HG03039 (cell line): Measurements from ENCODE around the gene HDAC7.
"Not testable (repeated sequence)": the region's sequence is repeated elsewhere in the genome, so short reads cannot be mapped to it uniquely, and the experiment has no call there.

ENCODE experiments used
- ATAC-seq: cut with Tn5 transposase; IDR thresholded peaks from one replicate; pipeline ENCODE4 v1.9.1; 2021; ENCODE audit warnings: mild to moderate bottlenecking, moderate library complexity; ENCODE audit not compliant: unreplicated experiment

HDAC7 gene

GRCh38 chr12:47815447-47815846 is 4.3 kb downstream of the HDAC7 start:
- ATAC-seq, result not testable (repeated sequence)

- no peak for ATAC-seq
Measured at GRCh38 chr12:47814539-47815170, 5.0 kb downstream of the HDAC7 start.

GRCh38 chr12:47813511-47814196 is 6.0 kb downstream of the HDAC7 start:
- ATAC-seq, result peak; percentile 20

DNA sequence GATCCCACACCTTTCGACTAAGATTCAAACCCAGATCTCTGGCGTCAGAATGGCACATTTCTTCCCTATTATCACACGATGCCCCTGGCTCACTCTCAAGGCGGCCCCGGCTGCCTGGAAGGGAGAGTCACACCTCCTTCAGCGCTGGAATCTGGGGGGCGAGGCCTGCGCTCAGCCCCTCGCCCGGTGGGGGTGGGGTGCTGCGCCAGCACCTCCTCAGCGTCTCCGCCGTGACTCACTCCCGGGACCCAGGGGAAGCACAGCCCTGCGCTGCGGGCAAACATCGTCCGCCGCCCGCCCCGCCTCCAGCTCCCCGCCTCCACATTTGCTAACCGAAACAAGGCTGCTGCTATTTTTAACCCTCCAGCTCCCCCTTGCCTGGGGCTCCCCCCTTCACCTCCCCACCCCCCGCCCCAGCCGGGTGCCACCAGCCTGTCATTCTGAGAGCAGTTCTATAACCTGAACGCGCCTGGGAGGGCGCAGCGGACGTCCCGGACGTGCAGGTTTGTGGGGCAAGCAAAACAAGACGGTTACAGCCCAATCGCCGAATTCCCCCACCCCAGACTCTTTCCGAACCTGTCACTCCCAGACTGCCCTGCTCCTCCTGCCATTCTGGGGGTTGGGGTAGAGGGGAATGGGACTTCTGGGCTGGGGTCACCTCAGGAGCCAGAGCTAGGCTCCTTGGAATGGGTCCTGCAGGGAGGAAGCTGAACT is 6.7 kb downstream of the HDAC7 start:
- peak; percentile 59 for ATAC-seq

DNA sequence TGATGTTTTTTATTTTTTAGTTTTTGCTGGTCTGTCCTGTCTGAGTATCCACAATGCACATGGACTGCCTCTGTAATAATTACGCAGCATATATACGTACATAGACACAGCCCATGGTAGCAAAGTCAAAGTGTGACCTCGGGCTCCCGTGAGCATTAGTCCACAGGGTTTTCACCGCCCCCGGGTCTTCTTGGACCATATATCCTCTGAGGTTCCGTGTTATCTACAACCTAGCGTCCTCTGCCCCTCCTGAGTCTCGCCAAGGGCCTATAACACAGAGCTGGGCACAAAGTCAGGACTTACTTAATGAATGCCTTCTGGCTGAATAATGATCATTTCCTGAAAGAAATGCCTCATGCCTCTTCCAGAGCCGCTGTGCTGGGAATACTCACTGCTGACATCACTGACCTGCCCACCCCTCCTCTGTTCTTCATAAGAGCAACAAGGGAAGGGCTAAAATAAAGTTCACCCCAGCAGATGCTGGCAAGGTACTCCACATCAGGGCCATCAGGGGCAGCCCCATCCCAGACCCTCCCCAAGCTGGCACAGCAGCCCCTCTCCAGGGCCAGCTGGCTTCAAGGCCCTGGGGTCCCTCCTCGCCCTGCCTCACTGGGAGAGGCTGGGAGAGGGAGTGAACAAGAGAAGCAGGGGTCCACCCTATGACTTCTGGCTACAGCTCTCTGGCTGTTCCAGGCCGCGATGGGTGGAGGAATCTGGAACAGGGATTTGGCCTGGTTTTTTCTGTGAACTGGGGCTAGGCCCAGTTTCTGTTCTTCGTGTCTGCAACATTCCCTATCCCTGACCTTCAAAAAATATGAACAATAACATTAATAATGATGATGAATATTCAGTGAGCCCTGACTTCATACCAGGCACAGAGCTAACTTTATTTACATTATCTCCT is 7.9 kb downstream of the HDAC7 start:
- no peak for ATAC-seq

DNA sequence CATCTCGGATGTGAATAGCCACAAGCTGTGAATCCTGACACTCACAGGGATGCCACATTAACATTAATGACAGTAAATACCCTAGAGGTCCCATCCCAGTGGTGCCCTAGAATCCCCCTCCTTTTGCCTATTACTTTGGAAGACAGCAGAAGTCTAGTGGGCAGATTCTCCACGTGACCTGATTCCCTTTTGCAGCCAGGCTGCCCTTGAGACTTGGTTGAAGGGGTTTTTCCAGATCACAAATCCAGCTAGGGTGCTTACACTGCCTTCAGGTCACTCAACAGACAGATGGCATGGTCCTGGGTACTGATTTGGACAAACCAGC is 8.7 kb downstream of the HDAC7 start:
- no peak for ATAC-seq

DNA sequence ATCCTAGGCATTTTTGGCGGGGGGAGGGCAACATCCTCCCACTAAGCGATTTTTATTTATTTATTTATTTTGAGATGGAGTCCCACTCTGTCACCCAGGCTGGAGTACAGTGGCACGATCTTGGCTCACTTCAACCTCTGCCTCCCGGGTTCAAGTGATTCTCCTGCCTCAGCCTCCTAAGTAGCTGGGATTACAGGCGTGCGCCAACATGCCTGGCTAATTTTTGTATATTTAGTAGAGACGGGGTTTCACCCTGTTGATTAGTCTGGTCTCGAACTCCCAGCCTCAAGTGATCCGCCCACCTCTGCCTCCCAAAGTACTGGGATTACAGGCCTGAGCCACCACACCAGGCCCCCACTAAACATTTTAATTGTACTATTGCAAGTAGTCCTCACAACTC is 10.2 kb downstream of the HDAC7 start:
- not testable (repeated sequence) for ATAC-seq

GRCh38 chr12:47808574-47809365 is 10.9 kb downstream of the HDAC7 start:
- no peak for ATAC-seq

DNA sequence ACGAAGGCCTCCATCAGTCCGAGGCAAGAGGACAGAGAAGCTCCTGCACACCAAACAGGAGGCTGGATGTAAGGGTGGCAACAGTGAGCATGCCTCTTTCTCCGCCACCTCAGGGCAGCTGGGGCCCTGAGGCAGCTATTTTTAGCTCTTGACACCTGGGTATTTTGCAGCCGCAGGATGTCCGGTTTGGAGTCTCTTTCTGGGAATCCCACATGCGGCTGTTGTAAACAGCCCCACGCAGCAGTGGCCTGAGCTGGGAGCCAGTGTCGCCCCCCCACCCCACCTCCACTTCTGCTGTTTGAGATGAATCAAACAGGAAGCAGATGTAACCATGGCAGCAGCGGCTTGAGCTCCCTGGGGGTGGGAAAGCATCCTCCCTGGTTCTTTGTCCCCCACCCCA is 11.7 kb downstream of the HDAC7 start:
- peak; percentile 28 for ATAC-seq

DNA sequence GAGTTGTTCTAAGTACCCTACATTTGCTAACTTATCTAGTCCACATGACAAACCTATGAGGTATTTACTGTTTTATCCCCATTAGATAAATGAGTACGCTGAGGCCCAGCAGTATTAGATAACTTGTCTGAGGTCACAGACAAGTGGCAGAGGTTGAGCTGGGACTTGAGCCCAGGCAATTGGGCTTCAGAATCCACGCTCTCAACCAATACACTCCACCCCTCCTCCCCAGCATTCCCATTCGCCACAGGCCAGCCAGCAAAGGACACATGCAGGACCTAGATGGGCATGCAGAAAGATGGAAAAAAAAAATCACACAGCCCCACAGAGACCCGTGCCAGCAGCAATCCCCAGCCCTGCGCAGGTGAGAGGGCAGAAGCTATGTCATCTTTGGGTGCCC is 12.4 kb downstream of the HDAC7 start:
- ATAC-seq, result no peak

DNA sequence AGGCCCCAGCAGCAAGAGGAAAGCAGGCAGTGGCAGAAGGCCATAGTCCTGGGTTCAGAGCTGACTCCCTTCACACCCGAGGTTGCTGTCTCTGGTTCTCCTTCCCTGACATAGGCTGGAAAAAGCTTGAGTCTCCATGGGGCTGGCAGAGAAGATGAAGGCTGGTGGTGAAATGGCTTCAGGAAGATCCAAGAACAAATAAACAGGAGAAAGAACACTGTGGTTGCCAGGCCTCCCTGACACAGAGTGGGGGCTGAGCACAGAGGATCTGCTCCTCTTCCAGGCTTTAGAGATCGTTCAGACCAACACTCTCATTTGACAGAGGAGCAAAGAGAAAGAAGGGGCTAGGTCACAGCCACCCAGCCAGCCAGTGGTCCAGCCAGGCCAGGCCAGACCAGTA is 14.3 kb downstream of the HDAC7 start:
- no peak for ATAC-seq

DNA sequence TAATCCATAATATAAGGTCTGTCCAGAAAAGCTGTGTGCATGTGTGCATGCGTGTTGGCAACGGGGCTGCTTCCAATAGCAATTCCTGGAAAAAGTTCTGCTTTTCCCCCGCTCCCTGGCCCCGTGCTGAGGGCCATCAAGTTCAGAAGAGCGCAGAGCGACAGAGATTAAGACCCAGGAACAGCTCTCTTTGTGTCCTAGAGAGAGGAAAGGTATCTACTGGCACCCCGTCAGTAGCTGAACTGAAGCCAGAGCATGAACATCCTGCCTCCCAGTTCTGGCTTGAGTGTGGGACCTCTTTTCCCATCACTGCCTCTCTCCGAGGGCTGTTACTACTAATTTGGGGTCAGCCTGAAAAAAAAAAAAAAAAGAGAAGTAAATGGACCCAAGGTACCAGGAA is 15.5 kb downstream of the HDAC7 start:
- no peak for ATAC-seq

DNA sequence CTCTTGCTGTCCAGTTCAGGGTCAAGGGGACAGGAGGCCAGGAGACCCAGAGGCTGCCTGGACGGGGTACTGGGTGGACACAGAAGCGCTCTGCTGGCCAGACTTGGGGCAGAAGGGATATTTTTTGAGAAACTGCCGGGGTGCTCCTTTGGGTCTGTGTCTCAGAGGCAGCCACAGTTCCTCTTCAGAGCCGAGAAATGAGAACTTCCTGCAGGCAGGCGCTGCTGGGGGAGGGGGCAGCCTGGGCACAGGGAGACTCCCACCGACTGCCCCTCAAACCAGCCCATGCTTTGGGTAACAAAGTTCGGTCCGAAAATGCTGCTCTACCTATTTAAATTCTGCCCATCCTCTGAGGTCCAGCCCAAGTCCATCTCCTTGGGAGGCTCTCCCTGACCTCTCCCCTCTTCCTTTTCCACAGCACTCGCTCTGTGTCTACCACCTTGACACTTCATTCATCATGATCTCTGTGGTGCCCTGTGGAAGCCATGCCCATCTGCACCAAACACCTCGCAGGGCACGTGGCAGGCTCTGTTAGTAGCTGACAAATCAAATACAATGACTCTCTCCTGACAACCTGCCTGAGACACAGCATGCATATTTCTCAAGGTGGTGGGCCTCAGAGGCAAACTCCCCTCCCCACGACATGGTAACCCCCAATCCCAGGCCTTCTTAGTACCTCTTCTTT is 16.4 kb downstream of the HDAC7 start:
- ATAC-seq, result no peak

GRCh38 chr12:47802312-47802711 is 17.4 kb downstream of the HDAC7 start:
- ATAC-seq, result no peak

DNA sequence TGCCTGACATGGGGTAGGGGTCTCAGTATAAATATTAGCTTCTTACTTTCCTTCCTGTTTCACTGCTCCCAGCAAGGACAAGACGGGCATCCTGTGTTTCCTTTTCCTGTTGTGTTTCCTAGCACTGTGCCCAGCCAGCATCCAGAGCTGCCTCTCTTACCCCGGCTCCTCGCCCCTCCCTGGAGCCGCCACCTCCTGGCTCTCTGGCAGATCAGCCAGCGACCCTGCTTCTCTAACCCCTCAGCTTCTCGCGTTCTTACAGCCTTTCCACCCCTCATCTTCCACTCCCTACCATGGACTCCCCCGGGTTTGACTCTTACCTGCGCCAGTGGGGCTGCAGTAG is 17.8 kb downstream of the HDAC7 start:
- ATAC-seq, result no peak

DNA sequence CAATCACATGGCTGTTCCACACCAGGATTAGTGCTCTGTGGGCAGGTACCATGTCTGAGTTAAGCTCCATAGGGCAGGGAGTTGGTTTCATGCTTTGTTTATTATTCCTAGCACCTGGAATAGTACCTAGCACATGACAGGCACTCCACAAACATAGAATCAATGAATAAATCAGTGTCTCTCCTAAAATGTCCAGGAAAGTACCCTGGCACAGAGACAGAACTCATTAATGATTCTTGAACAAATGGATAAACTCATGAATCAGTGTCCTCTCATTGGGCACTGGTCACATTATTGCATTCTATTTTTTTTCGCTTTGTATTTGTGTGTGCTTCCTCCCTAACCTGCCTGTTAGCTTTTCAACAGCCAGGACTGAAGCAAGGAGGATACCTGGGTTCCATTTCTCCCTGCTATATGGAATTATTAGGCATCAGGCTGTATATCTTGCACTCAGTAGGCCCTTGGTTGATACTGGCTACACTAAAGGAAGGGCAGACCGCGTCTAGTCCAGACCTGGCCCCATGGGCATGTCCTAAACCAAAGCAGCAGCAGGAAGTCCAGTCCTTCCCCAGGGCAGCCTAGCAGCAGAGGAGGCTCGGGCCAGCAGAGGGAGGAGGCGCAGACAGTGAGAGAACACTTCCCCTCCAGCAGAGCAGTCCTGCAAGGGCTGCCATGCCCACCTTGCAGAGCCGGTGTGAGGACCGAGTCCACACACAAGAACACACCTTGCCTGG is 18.4 kb downstream of the HDAC7 start:
- ATAC-seq, result no peak

GRCh38 chr12:47800582-47800981 is 19.1 kb downstream of the HDAC7 start:
- ATAC-seq, result no peak

GRCh38 chr12:47799357-47799955 is 20.2 kb downstream of the HDAC7 start:
- no peak for ATAC-seq

- ATAC-seq, result no peak
Measured at GRCh38 chr12:47798382-47798948, 21.2 kb downstream of the HDAC7 start.
